ENCODE measurements around the gene CCT2.

The CCT2 gene

GRCh38 chr12:69627501-69627900 is 42.2 kb downstream of the CCT2 start:
- Histone ChIP-seq H3K79me2 (no peaks in the 10 kb centered on the region), H3K4me2 (ENCODE audit: low read length) (no peak overlapping the region), H3K9ac (no peak overlapping the region), H3K36me3 (ENCODE audit: control insufficient read depth, insufficient read depth, low read length) (no peaks in the 10 kb centered on the region), H3K4me1 (peaks cover 4% of the 10 kb centered on the region), H3K9me3 (ENCODE audit: control insufficient read depth, low read length) (no peaks in the 10 kb centered on the region), H3K27me3 (ENCODE audit: control insufficient read depth, insufficient read depth, low read length) (no peaks in the 10 kb centered on the region), H3K4me3 (ENCODE audit: low read depth, low read length) (no peak overlapping the region), H2AFZ (no peak overlapping the region), H3K27ac (no peak overlapping the region)
- no peak for TF ChIP-seq CTCF (IDR thresholded peaks at IDR 0.05)

- Histone ChIP-seq H2AFZ (no peak overlapping the region), H3K27me3 (ENCODE audit: control insufficient read depth, insufficient read depth, low read length) (no peaks in the 10 kb centered on the region), H3K27ac (no peak overlapping the region), H3K79me2 (no peaks in the 10 kb centered on the region), H3K9ac (no peak overlapping the region), H3K4me3 (ENCODE audit: low read depth, low read length) (no peak overlapping the region), H3K9me3 (ENCODE audit: control insufficient read depth, low read length) (no peaks in the 10 kb centered on the region), H3K4me1 (peaks cover 4% of the 10 kb centered on the region), H3K4me2 (ENCODE audit: low read length) (no peak overlapping the region), H3K36me3 (ENCODE audit: control insufficient read depth, insufficient read depth, low read length) (no peaks in the 10 kb centered on the region)
- no peak for TF ChIP-seq CTCF (IDR thresholded peaks at IDR 0.05)
Measured at GRCh38 chr12:69630191-69630590, 44.9 kb downstream of the CCT2 start.

GRCh38 chr12:69633061-69633460 is 47.8 kb downstream of the CCT2 start:
- Histone ChIP-seq H3K27ac (no peak overlapping the region), H3K4me3 (ENCODE audit: low read depth, low read length) (no peak overlapping the region), H3K36me3 (ENCODE audit: control insufficient read depth, insufficient read depth, low read length) (no peaks in the 10 kb centered on the region), H3K9ac (no peak overlapping the region), H2AFZ (no peak overlapping the region), H3K4me1 (peaks cover 4% of the 10 kb centered on the region), H3K27me3 (ENCODE audit: control insufficient read depth, insufficient read depth, low read length) (no peaks in the 10 kb centered on the region), H3K4me2 (ENCODE audit: low read length) (no peak overlapping the region), H3K79me2 (no peaks in the 10 kb centered on the region), H3K9me3 (ENCODE audit: control insufficient read depth, low read length) (no peaks in the 10 kb centered on the region)
- TF ChIP-seq CTCF (IDR thresholded peaks at IDR 0.05): no peak

- Histone ChIP-seq H3K27me3 (ENCODE audit: control insufficient read depth, insufficient read depth, low read length) (no peaks in the 10 kb centered on the region), H2AFZ (no peak overlapping the region), H3K4me3 (ENCODE audit: low read depth, low read length) (no peak overlapping the region), H3K79me2 (no peaks in the 10 kb centered on the region), H3K9me3 (ENCODE audit: control insufficient read depth, low read length) (no peaks in the 10 kb centered on the region), H3K36me3 (ENCODE audit: control insufficient read depth, insufficient read depth, low read length) (no peaks in the 10 kb centered on the region), H3K4me1 (no peaks in the 10 kb centered on the region), H3K27ac (no peak overlapping the region), H3K9ac (no peak overlapping the region), H3K4me2 (ENCODE audit: low read length) (no peak overlapping the region)
- peak; percentile 80 for TF ChIP-seq CTCF (IDR thresholded peaks at IDR 0.05)
Measured at GRCh38 chr12:69639400-69640016, 54.2 kb downstream of the CCT2 start.

- no peak overlapping the region for H3K27ac ChIP-seq
- no peaks in the 10 kb centered on the region for H3K4me1 ChIP-seq
- no peak overlapping the region for H3K4me2 ChIP-seq (ENCODE audit: low read length)
- no peak for TF ChIP-seq CTCF (IDR thresholded peaks at IDR 0.05)
- H3K4me3 ChIP-seq (ENCODE audit: low read depth, low read length): no peak overlapping the region
- H2AFZ ChIP-seq: no peak overlapping the region
- H3K36me3 ChIP-seq (ENCODE audit: control insufficient read depth, insufficient read depth, low read length): no peaks in the 10 kb centered on the region
- no peak overlapping the region for H3K9ac ChIP-seq
- H3K27me3 ChIP-seq (ENCODE audit: control insufficient read depth, insufficient read depth, low read length): no peaks in the 10 kb centered on the region
- H3K79me2 ChIP-seq: no peaks in the 10 kb centered on the region
- H3K9me3 ChIP-seq (ENCODE audit: control insufficient read depth, low read length): no peaks in the 10 kb centered on the region
Measured at GRCh38 chr12:69641546-69641945, 56.3 kb downstream of the CCT2 start.
